Astrocyte of the cerebellum (primary cell): ENCODE measurements around the gene DNMBP.

ENCODE experiments used
- DNase-seq: peaks from one replicate; pipeline ENCODE4 v3.0.0-alpha.2; 2011; ENCODE audit warnings: low read depth
- H3K4me3 ChIP-seq: 2 replicates; pipeline ENCODE4 v1.5.1; 2011; ENCODE audit warnings: mild to moderate bottlenecking, low read depth, low read length, moderate library complexity
- in situ Hi-C: cut with HindIII; loops from 2 replicates; pipeline ENCODE4 v1.10.0; 2017; ENCODE audit warnings: low sequenced_read_pairs
- TF ChIP-seq, protein P1 (sequence below): IDR thresholded peaks from 2 replicates; pipeline ENCODE4 v1.5.1; 2012; ENCODE audit warnings: low read length, low read depth, moderate library complexity, mild to moderate bottlenecking; ENCODE audit errors: missing control alignments

The DNMBP gene

DNA sequence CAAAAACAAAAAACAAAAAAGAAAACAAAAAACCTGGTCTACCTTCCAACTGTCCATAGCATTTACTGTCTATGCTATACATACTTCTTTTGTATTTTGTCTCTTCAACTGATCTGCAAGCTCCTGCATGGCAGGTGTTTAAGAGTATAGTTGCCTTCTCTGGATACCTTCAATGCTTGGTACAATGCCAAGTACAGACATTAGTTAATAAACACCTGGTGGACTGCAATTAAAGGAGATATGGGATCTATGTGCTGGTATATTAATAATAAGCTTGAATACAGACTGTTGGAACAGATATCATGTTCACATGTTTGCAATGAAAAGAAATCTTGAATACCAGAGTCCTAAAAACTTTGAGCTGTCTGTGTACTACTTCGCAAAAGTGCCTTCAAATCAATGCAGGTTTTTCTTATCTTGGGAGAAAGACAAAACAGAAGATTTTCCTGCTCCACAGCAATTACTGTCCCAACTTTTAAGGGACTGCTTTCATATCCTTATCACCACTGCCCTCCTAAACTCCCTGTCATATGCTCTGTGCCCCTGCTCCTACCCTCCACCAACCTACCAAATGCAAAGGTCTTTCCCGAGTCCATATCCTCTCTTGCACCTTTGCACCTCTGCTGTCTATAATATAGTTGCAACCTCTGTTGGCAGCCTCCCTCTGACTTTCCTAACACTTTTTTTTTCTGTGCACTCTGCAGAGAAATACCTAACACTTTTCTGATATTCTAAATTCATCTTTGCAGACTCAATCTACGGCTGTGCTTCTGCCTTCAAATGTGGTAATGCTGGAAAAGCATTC is 85.1 kb downstream of the DNMBP start:
- TF ChIP-seq, protein P1, sequence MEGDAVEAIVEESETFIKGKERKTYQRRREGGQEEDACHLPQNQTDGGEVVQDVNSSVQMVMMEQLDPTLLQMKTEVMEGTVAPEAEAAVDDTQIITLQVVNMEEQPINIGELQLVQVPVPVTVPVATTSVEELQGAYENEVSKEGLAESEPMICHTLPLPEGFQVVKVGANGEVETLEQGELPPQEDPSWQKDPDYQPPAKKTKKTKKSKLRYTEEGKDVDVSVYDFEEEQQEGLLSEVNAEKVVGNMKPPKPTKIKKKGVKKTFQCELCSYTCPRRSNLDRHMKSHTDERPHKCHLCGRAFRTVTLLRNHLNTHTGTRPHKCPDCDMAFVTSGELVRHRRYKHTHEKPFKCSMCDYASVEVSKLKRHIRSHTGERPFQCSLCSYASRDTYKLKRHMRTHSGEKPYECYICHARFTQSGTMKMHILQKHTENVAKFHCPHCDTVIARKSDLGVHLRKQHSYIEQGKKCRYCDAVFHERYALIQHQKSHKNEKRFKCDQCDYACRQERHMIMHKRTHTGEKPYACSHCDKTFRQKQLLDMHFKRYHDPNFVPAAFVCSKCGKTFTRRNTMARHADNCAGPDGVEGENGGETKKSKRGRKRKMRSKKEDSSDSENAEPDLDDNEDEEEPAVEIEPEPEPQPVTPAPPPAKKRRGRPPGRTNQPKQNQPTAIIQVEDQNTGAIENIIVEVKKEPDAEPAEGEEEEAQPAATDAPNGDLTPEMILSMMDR = no peak
- no peak overlapping the region for H3K4me3 ChIP-seq
- no peak for DNase-seq
- in situ Hi-C loops = no loop called here

- no peak overlapping the region for H3K4me3 ChIP-seq
- in situ Hi-C loops = no loop called here
- DNase-seq = no peak
- TF ChIP-seq, protein P1 = no peak
Measured at GRCh38 chr10:99921948-99922347, 87.8 kb downstream of the DNMBP start.

DNA sequence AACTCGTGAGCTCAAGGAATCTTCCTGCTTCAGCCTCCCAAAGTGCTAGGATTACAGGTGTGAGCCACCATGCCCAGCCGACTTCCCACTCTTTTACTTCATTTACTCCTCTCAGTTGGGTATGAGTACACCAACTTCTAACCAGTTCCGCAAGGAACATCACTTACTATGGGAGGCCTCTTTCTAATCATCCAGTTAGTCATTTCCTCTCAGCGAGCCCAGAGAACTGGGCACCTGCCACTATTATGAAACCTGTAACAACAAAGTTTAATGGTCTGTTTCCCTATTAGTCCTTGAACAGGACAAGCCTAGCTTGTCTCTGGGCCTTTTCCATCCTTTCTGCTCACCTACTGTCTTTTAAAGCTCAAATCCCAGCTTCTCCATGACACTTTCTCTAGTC is 88.8 kb downstream of the DNMBP start:
- H3K4me3 ChIP-seq = no peak overlapping the region
- TF ChIP-seq, protein P1 = no peak
- in situ Hi-C loops = no loop called here
- DNase-seq = no peak

- in situ Hi-C loops = no loop called here
- no peak for DNase-seq
- TF ChIP-seq, protein P1 = no peak
- H3K4me3 ChIP-seq = no peak overlapping the region
Measured at GRCh38 chr10:99920486-99920885, 89.3 kb downstream of the DNMBP start.

- peak overlapping the region; percentile 40 for H3K4me3 ChIP-seq
- TF ChIP-seq, protein P1 = no peak
- DNase-seq = peak; percentile 50
- in situ Hi-C loops = loop anchor here (10.0 kb wide), 1 partner anchor 63 kb away; no protein-coding TSS in a partner anchor
Measured at GRCh38 chr10:99917963-99918825, 91.6 kb downstream of the DNMBP start.

DNA sequence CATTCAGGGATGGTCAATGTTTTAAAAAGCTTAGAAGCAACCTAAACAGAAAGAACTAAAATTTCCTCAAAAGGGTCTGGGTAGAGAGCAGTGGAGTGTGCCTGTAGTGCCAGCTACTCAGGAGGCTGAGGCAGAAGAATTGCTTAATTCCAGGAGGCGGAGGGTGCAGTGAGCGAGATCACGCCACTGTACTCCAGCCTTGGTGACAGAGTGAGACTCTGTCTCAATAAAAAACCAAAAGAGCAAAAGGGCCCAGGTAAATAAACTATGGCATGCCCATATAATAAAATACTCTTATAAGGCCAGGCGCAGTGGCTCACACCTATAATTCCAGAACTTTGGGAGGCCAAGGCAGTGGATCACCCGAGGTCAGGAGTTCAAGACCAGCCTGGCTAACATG is 93.0 kb downstream of the DNMBP start:
- no peak for DNase-seq
- H3K4me3 ChIP-seq = no peak overlapping the region
- in situ Hi-C loops = loop anchor here (10.0 kb wide), 1 partner anchor 62 kb away; no protein-coding TSS in a partner anchor
- TF ChIP-seq, protein P1 = no peak
